GM12874 (cell line): Measurements from ENCODE around the gene FCRL6.

Source experiments
- TF ChIP-seq, protein P1 (sequence below): IDR thresholded peaks from 2 replicates; pipeline ENCODE4 v1.5.1; 2011; ENCODE audit warnings: low read depth, mild to moderate bottlenecking, control low read depth, low read length, moderate library complexity; ENCODE audit not compliant: insufficient read depth

Gene FCRL6

DNA sequence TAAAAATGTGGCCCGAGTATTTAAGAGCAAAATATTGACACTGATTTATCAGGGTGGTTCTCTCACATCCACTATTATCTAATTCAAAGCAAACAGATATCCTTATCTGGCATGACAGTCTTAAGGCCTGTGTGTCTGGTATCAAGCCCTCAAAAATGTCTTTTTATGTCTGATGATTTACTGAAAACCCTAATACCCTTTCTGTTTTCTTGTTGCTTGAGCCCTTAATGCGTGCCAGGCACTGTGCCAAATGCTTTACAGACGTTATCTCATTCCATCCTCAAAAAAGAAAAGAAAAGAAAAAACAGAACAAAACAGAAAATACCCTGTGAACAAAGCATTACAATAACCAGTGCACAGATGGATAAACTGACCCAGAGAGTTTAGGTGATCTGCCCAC is 15.7 kb upstream of the FCRL6 start:
- TF ChIP-seq, protein P1, sequence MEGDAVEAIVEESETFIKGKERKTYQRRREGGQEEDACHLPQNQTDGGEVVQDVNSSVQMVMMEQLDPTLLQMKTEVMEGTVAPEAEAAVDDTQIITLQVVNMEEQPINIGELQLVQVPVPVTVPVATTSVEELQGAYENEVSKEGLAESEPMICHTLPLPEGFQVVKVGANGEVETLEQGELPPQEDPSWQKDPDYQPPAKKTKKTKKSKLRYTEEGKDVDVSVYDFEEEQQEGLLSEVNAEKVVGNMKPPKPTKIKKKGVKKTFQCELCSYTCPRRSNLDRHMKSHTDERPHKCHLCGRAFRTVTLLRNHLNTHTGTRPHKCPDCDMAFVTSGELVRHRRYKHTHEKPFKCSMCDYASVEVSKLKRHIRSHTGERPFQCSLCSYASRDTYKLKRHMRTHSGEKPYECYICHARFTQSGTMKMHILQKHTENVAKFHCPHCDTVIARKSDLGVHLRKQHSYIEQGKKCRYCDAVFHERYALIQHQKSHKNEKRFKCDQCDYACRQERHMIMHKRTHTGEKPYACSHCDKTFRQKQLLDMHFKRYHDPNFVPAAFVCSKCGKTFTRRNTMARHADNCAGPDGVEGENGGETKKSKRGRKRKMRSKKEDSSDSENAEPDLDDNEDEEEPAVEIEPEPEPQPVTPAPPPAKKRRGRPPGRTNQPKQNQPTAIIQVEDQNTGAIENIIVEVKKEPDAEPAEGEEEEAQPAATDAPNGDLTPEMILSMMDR = no peak

DNA sequence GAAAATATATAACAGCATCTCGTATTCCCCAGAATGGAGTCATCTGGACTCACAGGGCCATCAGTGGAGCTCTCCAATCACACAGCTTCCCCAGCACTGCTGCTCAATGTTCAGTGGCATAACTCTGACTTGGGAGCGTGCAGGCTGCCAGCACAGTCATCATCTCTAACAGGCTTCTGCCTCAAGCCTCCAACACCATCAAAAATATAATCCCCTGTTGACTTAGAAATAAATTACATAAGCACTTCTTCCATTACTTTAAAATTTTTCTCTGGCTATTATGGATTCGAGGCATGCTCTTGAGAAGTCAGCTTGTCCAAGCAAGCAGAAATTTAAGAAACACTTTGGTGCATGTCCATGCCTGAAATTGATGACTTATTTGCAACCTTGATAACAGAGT is 15.2 kb upstream of the FCRL6 start:
- TF ChIP-seq, protein P1 = no peak

DNA sequence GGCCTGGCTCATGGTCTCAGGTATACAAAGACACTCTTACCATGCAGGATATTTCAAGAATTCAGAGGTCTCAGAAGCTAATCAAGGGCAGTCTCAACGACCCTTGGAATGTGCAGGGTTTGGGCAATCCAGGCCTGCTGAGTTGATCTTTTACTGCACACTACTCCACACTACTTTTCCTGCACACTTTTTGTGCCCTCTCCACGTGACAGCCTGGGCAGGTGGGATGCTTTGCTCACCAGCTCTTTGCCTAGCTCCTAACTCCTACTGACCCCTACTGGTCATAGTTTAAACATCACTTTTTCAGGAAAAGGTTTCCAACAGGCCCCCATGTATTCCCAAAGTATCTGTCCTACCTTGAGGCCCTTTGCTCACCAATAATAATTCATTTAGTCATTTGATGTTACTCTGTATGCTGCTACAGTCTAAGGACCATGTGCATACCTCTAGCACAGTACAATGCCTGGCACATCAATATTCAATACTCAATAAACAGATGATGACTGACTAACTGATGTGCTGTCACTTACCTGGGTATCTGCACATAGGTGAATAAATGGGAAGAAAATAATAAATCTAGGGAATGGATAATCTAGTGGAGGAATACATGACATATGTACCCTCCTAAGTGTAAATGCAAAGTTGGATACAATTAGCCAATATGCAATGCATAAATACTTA is 11.8 kb upstream of the FCRL6 start:
- TF ChIP-seq, protein P1 = peak; percentile 59

DNA sequence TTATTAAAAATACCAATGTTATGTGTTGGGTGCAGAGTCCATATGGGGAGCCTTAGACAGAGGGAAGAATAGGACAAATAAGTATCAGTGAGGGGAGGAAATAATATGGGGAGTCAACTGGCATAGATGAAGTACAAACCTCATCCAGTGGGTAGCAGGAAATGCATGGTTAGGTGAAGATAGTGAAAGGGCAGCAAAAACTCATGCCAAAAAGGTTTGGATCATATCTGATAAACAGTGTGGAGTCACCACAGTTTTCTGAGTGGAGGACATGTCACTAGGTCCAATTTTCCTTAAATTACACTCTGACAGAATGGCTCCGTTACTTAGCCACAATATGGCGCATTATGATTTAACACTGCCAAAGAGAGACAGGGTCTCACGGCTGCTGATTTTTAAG is 11.1 kb upstream of the FCRL6 start:
- TF ChIP-seq, protein P1 = no peak

DNA sequence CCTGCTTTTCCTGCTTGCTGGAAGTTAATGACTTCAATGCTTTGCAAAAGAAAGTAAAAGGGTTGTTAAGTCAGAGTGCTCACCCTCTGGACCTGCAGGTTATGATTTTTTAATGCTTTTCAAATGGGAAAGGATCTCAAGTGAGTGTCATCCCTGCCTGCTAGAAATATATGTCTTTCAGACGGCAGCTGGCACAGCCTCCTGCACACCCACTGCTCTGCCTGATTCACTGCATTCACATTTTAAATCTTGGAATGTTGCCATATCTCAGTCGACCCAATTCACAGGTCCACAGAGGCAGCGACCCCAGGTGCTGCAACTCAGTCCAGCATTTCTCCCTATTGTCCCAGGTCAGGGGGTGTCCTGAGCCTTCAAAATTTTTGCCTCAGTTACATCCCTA is 10.7 kb upstream of the FCRL6 start:
- TF ChIP-seq, protein P1 = no peak

DNA sequence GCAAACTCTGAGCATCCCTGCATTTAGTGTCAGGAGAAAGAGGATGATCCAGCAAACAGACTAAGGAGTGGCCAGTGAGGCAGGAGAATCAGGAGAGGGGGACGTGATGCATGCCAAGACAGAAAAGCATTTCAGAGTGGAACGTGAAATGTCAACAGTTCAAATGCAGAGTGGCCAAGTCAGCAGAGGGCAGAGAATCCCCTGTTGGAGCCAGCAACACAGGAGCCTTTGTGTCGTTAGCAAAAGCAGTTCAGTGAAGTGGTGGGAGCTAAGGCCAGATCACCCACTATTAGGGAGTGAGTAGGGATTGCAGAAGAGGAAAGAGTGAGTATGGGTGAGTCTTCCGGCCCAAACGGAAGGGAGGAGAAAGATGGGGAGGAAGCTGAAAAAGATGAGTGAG is 6.6 kb upstream of the FCRL6 start:
- TF ChIP-seq, protein P1 = no peak

DNA sequence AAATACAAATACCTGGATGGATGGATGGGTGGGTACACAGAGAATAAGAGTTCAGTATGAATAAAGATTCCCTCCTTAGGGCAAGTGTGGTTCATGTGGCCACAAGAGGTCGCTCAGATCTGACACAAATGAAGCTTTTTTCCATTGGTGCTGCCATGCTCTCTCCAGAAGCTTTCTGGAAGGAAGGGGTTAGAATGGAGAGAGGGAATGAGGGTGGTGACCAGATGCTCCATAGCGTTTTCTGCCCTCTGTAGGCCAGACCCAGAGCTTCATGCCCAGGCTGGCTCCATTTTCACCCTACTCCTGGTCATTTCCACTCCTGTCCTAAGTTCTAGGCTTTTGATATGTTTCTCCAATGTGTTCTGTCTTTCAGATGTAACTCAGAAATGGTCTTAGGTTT is 3.3 kb upstream of the FCRL6 start:
- TF ChIP-seq, protein P1 = peak; percentile 59; the same call in 1 of the 2 replicates
